Testis (tissue), 3 donors: Measurements from ENCODE around the gene ASTL. TPM values are rescaled to one million over a fixed set of nuclear protein-coding genes. Genes with fewer than 3 reads are reported as not detected.

Experiments
- DNase-seq: peaks from one replicate; pipeline ENCODE4 v3.0.0-alpha.2; 2019
- H3K27ac ChIP-seq, 2 donors: fragments of 200-600 bp; sonication (generic); one replicate each; pipeline ENCODE4 v1.5.1; 2019
- H3K27me3 ChIP-seq: fragments of 200-600 bp; sonication (generic); one replicate; pipeline ENCODE4 v1.5.1; 2019
- H3K36me3 ChIP-seq: fragments of 200-600 bp; sonication (generic); one replicate; pipeline ENCODE4 v1.5.1; 2017; ENCODE audit warnings: low read depth; ENCODE audit errors: missing control alignments
- H3K4me1 ChIP-seq: fragments of 200-600 bp; sonication (generic); one replicate; pipeline ENCODE4 v1.5.1; 2019
- H3K4me3 ChIP-seq, 2 donors: fragments of 200-600 bp; sonication (generic); one replicate each; pipeline ENCODE4 v1.5.1; 2017 to 2019
- H3K9me3 ChIP-seq: fragments of 200-600 bp; sonication (generic); one replicate; pipeline ENCODE4 v1.5.1; 2017
- CTCF ChIP-seq, 3 experiments: fragments of 450-650 bp in 2 of 3; fragments of 200-600 bp in 1 of 3; sonication (generic) in 1 of 3; IDR thresholded peaks; one replicate each; pipeline ENCODE4 v1.5.1; 2016 to 2019; ENCODE audit warnings: antibody characterized with exemption in 3 of 3, mild to moderate bottlenecking in 2 of 3, moderate library complexity in 1 of 3
- POLR2A ChIP-seq: fragments of 450-650 bp; IDR thresholded peaks from one replicate; pipeline ENCODE4 v1.6.1; 2017; ENCODE audit warnings: antibody characterized with exemption, mild to moderate bottlenecking, moderate library complexity
- WGBS, 2 donors: methylation state at CpG; one replicate each; pipeline ENCODE4 v1.1.5; 2018; 5-methylcytosine and 5-hydroxymethylcytosine counted together
- intact Hi-C: fragments of 100-400 bp; cut with DNase I; formaldehyde crosslinking; loops from one replicate; pipeline ENCODE4 v1.15.1; 2023; ENCODE audit warnings: low total_unique reads
- polyA plus RNA-seq: library from polyadenylated mRNA; stranded (reverse); fragments of 350-450 nt; fragmentation: Illumina TruSeq; extraction: RNeasy Lipid Tissue Mini Kit (QIAGEN cat#74804); gene quantifications from one replicate; pipeline ENCODE4 v1.2.3, GENCODE V29; 2014; ENCODE audit warnings: low read depth, low replicate concordance; ENCODE audit not compliant: insufficient read depth
- total RNA-seq, 2 donors: library from RNA; depleted of rRNA; stranded (reverse); fragments of >200 nt; gene quantifications; one replicate each; pipeline ENCODE4 v1.2.3, GENCODE V29; 2016

Gene ASTL
- total and polyA plus RNA-seq, 3 donors from 2014 or later, result 0.58 to 1.6 (median 0.87) TPM

DNA sequence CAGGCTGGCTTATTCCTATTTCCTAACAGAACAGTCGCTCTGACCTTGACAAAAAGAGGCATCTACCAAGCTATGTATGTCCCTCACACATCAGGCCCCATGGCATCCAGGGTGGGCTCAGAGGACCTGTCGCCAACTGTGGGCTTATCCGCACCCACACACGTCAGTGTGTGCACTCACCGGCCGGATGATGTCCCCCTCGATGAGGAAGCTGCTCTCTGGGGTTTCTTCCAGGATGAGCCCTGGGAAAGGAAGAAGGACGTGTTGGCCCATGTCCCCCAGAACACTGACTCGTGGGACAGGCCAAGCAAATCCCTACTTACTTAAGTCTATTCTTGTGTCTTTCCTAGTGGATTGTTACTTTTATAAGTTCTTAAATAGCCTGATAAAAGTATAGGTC lies 3.1 kb downstream of the ASTL start:
- Histone ChIP-seq H3K36me3 (no peaks in the 10 kb centered on the region), H3K9me3 (no peaks in the 10 kb centered on the region), H3K27ac (no peak overlapping the region), H3K27me3 (no peaks in the 10 kb centered on the region), H3K4me1 (no peaks in the 10 kb centered on the region), H3K4me3 (no peak overlapping the region)
- TF ChIP-seq CTCF (IDR thresholded peaks at IDR 0.05) (no peak), POLR2A (no peak)
- intact Hi-C loops, result no loop called here
- DNase-seq, result no peak
- WGBS, 2 donors, result 91 to 92% methylated on average over 9 of the region's 9 CpGs

GRCh38 chr2:96134421-96134820 lies 3.9 kb downstream of the ASTL start:
- TF ChIP-seq CTCF (IDR thresholded peaks at IDR 0.05), result no peak
- TF ChIP-seq POLR2A, result no peak
- H3K9me3 ChIP-seq, result no peaks in the 10 kb centered on the region
- no peak overlapping the region for H3K27ac ChIP-seq
- no peaks in the 10 kb centered on the region for H3K36me3 ChIP-seq
- DNase-seq, result no peak
- H3K4me1 ChIP-seq, result no peaks in the 10 kb centered on the region
- H3K4me3 ChIP-seq, result no peak overlapping the region
- intact Hi-C loops, result no loop called here
- 86 to 91% methylated on average over 2 to 11 of the region's 11 CpGs for WGBS, 2 donors
- no peaks in the 10 kb centered on the region for H3K27me3 ChIP-seq

- 95 to 96% methylated on average over 10 to 25 of the region's 26 CpGs for WGBS, 2 donors
These were observed 6.2 kb downstream of the ASTL start for GRCh38 chr2:96131813-96132745.

GRCh38 chr2:96131152-96131812 lies 7.0 kb downstream of the ASTL start:
- intact Hi-C loops, result no loop called here
- WGBS, 2 donors, result 83 to 85% methylated on average over 10 of the region's 10 CpGs

More at GRCh38 chr2:96131813-96132745, 6.2 kb downstream of the ASTL start:
- Histone ChIP-seq H3K36me3 (no peaks in the 10 kb centered on the region), H3K9me3 (no peaks in the 10 kb centered on the region), H3K4me3 (no peak overlapping the region), H3K27me3 (no peaks in the 10 kb centered on the region), H3K27ac (no peak overlapping the region), H3K4me1 (no peaks in the 10 kb centered on the region)
- TF ChIP-seq CTCF (IDR thresholded peaks at IDR 0.05) (no peak), POLR2A (no peak)
- no peak for DNase-seq
- intact Hi-C loops, result no loop called here

More at GRCh38 chr2:96131152-96131812, 7.0 kb downstream of the ASTL start:
- DNase-seq, result no peak
- TF ChIP-seq CTCF (IDR thresholded peaks at IDR 0.05) (no peak), POLR2A (no peak)
- Histone ChIP-seq H3K4me1 (no peaks in the 10 kb centered on the region), H3K36me3 (no peaks in the 10 kb centered on the region), H3K9me3 (no peaks in the 10 kb centered on the region), H3K27ac (no peak overlapping the region), H3K27me3 (no peaks in the 10 kb centered on the region), H3K4me3 (no peak overlapping the region)
